Activated CD4-positive, alpha-beta T cell treated with anti-CD3 and anti-CD28 coated beads for 1 hour (primary cell): ENCODE measurements around the gene FAM131C.

Source experiments
- DNase-seq: peaks from one replicate; pipeline ENCODE4 v3.0.0-alpha.2; 2020

FAM131C gene

GRCh38 chr1:16014509-16015482 is 58.7 kb downstream of the FAM131C start:
- DNase-seq, result no peak

- DNase-seq, result no peak
Measured at GRCh38 chr1:16013908-16014258, 59.6 kb downstream of the FAM131C start.

- peak; percentile 45 for DNase-seq
Measured at GRCh38 chr1:16013220-16013907, 60.1 kb downstream of the FAM131C start.

- DNase-seq, result no peak
Measured at GRCh38 chr1:16012590-16013219, 60.7 kb downstream of the FAM131C start.

GRCh38 chr1:16011936-16012589 is 61.4 kb downstream of the FAM131C start:
- DNase-seq, result no peak

- DNase-seq, result no peak
Measured at GRCh38 chr1:16010837-16011236, 62.6 kb downstream of the FAM131C start.

GRCh38 chr1:16009678-16010077 is 63.8 kb downstream of the FAM131C start:
- DNase-seq, result no peak

- DNase-seq, result peak; percentile 56
Measured at GRCh38 chr1:16009030-16009460, 64.4 kb downstream of the FAM131C start.
